A673 (cell line): ENCODE measurements around the gene SFMBT2. TPM values are rescaled to one million over a fixed set of nuclear protein-coding genes. Genes with fewer than 3 reads are reported as not detected.

Source experiments
- BruUV-seq: library from RNA; stranded (reverse); fragments of 400-500 nt; replicated peaks from 2 replicates; lab custom pipeline; 2021; lab: Mats Ljungman, UMichigan
- CTCF ChIA-PET: fragments of 300-600 bp; sonication (Branson Sonifier 250); formaldehyde crosslinking; loops from one replicate; lab custom pipeline; 2022; ENCODE audit warnings: antibody characterized with exemption; lab: Charles Lee
- POLR2A ChIA-PET: fragments of 300-600 bp; sonication (Branson Sonifier 250); formaldehyde crosslinking; loops from one replicate; lab custom pipeline; 2022; ENCODE audit warnings: antibody characterized with exemption; ENCODE audit not compliant: low non-redundant PET; lab: Charles Lee
- DNase-seq: peaks from one replicate; pipeline ENCODE4 v3.0.0-alpha.2; 2015; ENCODE audit warnings: low spot score
- H3K27ac ChIP-seq: fragments of 200-600 bp; sonication (generic); 2 replicates; pipeline ENCODE4 v1.5.1; 2016; ENCODE audit warnings: mixed run types, low read depth, mild to moderate bottlenecking, mixed read lengths, antibody characterized with exemption, low read length; ENCODE audit not compliant: poor library complexity, severe bottlenecking
- H3K27me3 ChIP-seq: fragments of 200-600 bp; sonication (generic); replicated peaks from 2 replicates; pipeline ENCODE4 v1.6.1; 2017; ENCODE audit warnings: mixed run types, low read depth, mild to moderate bottlenecking, mixed read lengths, antibody characterized with exemption, low read length; ENCODE audit not compliant: insufficient read depth, poor library complexity
- H3K36me3 ChIP-seq: fragments of 200-600 bp; sonication (generic); 2 replicates; pipeline ENCODE4 v1.6.1; 2016; ENCODE audit warnings: mixed run types, mild to moderate bottlenecking, mixed read lengths, antibody characterized with exemption, low read length; ENCODE audit not compliant: insufficient read depth, poor library complexity, severe bottlenecking
- H3K4me1 ChIP-seq: fragments of 200-600 bp; sonication (generic); 2 replicates; pipeline ENCODE4 v1.6.1; 2017; ENCODE audit warnings: mixed run types, mild to moderate bottlenecking, mixed read lengths, antibody characterized with exemption, low read length; ENCODE audit not compliant: insufficient read depth, poor library complexity, severe bottlenecking
- H3K4me3 ChIP-seq: fragments of 200-600 bp; sonication (generic); 2 replicates; pipeline ENCODE4 v1.5.1; 2016; ENCODE audit warnings: low read depth, mixed run types, mild to moderate bottlenecking, mixed read lengths, low read length; ENCODE audit not compliant: poor library complexity, severe bottlenecking
- H3K9me3 ChIP-seq: fragments of 200-600 bp; sonication (generic); 2 replicates; pipeline ENCODE4 v1.6.1; 2016; ENCODE audit warnings: mixed run types, low read depth, mild to moderate bottlenecking, mixed read lengths, antibody characterized with exemption, low read length; ENCODE audit not compliant: poor library complexity, severe bottlenecking
- CTCF ChIP-seq: fragments of 300-800, 200-600 bp; sonication (generic); conservative IDR thresholded peaks from 2 replicates; pipeline ENCODE4 v1.5.1; 2017; ENCODE audit warnings: low read depth, mild to moderate bottlenecking, antibody characterized with exemption, low read length, moderate library complexity, mixed read lengths
- EZH2 ChIP-seq: fragments of 200-600 bp; sonication (generic); IDR thresholded peaks from 2 replicates; pipeline ENCODE4 v1.6.1; 2017; ENCODE audit warnings: borderline replicate concordance, low read depth, mild to moderate bottlenecking, mixed read lengths, antibody characterized with exemption, low read length; ENCODE audit not compliant: poor library complexity, severe bottlenecking
- intact Hi-C: fragments of 100-400 bp; cut with micrococcal nuclease; formaldehyde crosslinking; loops from one replicate; pipeline ENCODE4 v1.10.0; 2022; ENCODE audit not compliant: unreplicated experiment
- total RNA-seq: library from RNA; stranded (reverse); gene quantifications from 2 replicates; pipeline ENCODE4 v1.2.3, GENCODE V29; 2021

SFMBT2 gene
- total RNA-seq, 1 experiment from 2014 or later = 8.2 TPM

- intact Hi-C loops = loop anchor here (10.0 kb wide), 1 partner anchor 193 kb away; no protein-coding TSS in a partner anchor
- POLR2A ChIA-PET = no interaction called here
Observed at GRCh38 chr10:7117806-7118674, 292.8 kb downstream of the SFMBT2 start.

DNA sequence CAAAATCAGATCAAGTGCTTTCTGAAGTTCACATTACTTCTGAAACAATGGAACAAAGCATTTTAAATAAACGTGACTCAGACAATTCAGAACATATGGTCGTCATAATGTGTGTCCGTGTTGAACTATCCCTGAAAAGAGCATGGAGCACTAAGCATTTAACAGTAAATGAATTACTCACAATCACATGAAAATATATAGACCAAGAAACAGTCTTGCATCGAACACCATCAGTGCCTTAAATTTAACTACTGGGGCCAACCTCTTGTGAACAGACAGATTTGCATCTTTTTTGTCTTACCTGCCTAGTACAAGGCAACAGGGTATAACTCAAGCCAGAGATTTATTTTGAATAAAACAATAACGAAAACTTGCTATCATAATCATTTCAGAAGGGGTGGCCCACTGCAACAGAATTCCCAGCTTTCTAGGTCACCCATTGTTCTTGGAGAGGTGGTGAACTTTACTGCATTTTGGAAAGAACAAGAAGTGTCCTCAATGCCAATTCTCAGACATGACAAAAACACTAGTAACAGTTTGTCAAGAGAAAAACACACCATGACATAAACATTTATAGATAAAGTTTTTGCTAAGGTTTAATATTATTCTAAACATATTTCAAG lies 293.5 kb downstream of the SFMBT2 start:
- H3K27me3 ChIP-seq = peaks cover 56% of the 10 kb centered on the region
- ChIA-PET CTCF (no interaction called here), POLR2A (no interaction called here)
- no peaks in the 10 kb centered on the region for H3K36me3 ChIP-seq
- H3K4me3 ChIP-seq = no peak overlapping the region
- no peaks in the 10 kb centered on the region for H3K9me3 ChIP-seq
- intact Hi-C loops = loop anchor here (10.0 kb wide), 1 partner anchor 192 kb away; no protein-coding TSS in a partner anchor
- TF ChIP-seq EZH2 (no peak), CTCF (no peak)
- no peaks in the 10 kb centered on the region for H3K4me1 ChIP-seq
- no peak overlapping the region for H3K27ac ChIP-seq
- no peak for DNase-seq
- BruUV-seq = no TSS peak

More at GRCh38 chr10:7117806-7118674, 292.8 kb downstream of the SFMBT2 start:
- BruUV-seq = no TSS peak
- no peak overlapping the region for H3K27ac ChIP-seq
- DNase-seq = no peak
- CTCF ChIA-PET = no interaction called here
- peaks cover 54% of the 10 kb centered on the region for H3K27me3 ChIP-seq
- H3K4me1 ChIP-seq = no peaks in the 10 kb centered on the region
- H3K36me3 ChIP-seq = no peaks in the 10 kb centered on the region
- no peak overlapping the region for H3K4me3 ChIP-seq
- H3K9me3 ChIP-seq = no peaks in the 10 kb centered on the region
- no peak for TF ChIP-seq CTCF
- TF ChIP-seq EZH2 = no peak

DNA sequence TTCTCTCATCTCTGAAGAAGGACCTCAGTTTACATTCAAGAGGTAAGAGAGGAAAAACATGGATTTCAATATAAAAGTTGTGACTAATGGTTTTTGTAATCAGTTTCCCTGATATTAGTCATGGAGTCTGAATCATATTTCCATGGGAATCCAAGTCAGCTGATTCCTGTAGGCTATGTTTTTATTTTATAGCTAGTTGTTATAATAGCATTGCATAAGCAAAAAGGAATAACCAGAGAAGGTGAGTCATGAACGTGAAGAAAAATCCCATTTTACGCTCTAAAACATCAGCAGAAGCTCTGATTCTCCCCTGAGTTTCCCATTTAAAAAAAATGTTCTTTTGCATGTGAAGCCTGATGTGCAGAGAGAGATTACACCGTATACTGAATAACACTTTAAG lies 299.3 kb downstream of the SFMBT2 start:
- ChIA-PET POLR2A (no interaction called here), CTCF (no interaction called here)
- Histone ChIP-seq H3K27me3 (peaks cover 33% of the 10 kb centered on the region), H3K27ac (no peak overlapping the region), H3K9me3 (no peaks in the 10 kb centered on the region), H3K4me3 (no peak overlapping the region), H3K36me3 (no peaks in the 10 kb centered on the region), H3K4me1 (no peaks in the 10 kb centered on the region)
- BruUV-seq = no TSS peak
- intact Hi-C loops = loop anchor here (10.0 kb wide), 1 partner anchor 187 kb away; no protein-coding TSS in a partner anchor
- TF ChIP-seq CTCF (no peak), EZH2 (no peak)
- DNase-seq = no peak
